GM12878 (cell line): ENCODE measurements around the gene TRIM7. TPM values are rescaled to one million over a fixed set of nuclear protein-coding genes. Genes with fewer than 3 reads are reported as not detected.
A peak's percentile ranks its signal among the peaks of the same experiment; 100 is the strongest.

Experiments used
- ATAC-seq: fragments of 200-7000 bp; cut with Tn5 transposase; 3 replicates; pipeline ENCODE4 v1.9.1; 2020; ENCODE audit warnings: mild to moderate bottlenecking, moderate library complexity
- BruUV-seq: library from RNA; stranded (reverse); fragments of 400-500 nt; replicated peaks from 2 replicates; lab custom pipeline; 2021; lab: Mats Ljungman, UMichigan
- CTCF ChIA-PET: fragments of 300-600 bp; sonication (Branson Sonifier 250); formaldehyde crosslinking; extraction: SDS; loops from one replicate; lab custom pipeline; 2021; ENCODE audit warnings: inconsistent platforms; lab: Yijun Ruan, JAX
- POLR2A ChIA-PET: fragments of 350-600 bp; formaldehyde crosslinking; extraction: SDS; loops from one replicate; lab custom pipeline; 2021; ENCODE audit warnings: inconsistent platforms; lab: Charles Lee
- RAD21 ChIA-PET: fragments of 300-600 bp; sonication (Branson Sonifier 250); formaldehyde crosslinking; loops from one replicate; lab custom pipeline; 2023; ENCODE audit warnings: antibody characterized with exemption; ENCODE audit not compliant: unreplicated experiment; lab: Charles Lee
- SMC1A ChIA-PET: fragments of 300-600 bp; sonication (Branson Sonifier 250); formaldehyde crosslinking; loops from one replicate; lab custom pipeline; 2023; ENCODE audit not compliant: unreplicated experiment, uncharacterized antibody; lab: Charles Lee
- DNase-seq: peaks from one replicate; pipeline ENCODE4 v3.0.0-alpha.2; 2011; ENCODE audit warnings: low read depth, low spot score
- FAIRE-seq: peaks from 3 replicates; lab custom pipeline; 2011; peaks lifted over from hg19 to GRCh38; lab: Jason Lieb, UNC
- H2AFZ ChIP-seq: 2 replicates; pipeline ENCODE4 v1.6.0; 2011; ENCODE audit warnings: low read depth, low read length, control low read depth; ENCODE audit not compliant: control insufficient read depth
- H3K27ac ChIP-seq: 2 replicates; pipeline ENCODE4 v1.5.1; 2011; ENCODE audit warnings: control low read depth; ENCODE audit not compliant: control insufficient read depth, insufficient read depth
- H3K27me3 ChIP-seq, 2 experiments: replicated peaks in 1 of 2; 2 replicates each; pipeline versions ENCODE4 v1.6.0 to v1.6.1; 2011; ENCODE audit warnings: low read length in 1 of 2; ENCODE audit not compliant: control insufficient read depth in 2 of 2, insufficient read depth in 2 of 2
- H3K36me3 ChIP-seq, 2 experiments: 2 replicates each; pipeline ENCODE4 v1.5.1; 2011; ENCODE audit warnings: low read length in 1 of 2; ENCODE audit not compliant: control insufficient read depth in 2 of 2, insufficient read depth in 2 of 2
- H3K4me1 ChIP-seq: 2 replicates; pipeline ENCODE4 v1.6.1; 2011; ENCODE audit warnings: mild to moderate bottlenecking, low read length, moderate library complexity, mixed read lengths; ENCODE audit not compliant: control insufficient read depth, insufficient read depth
- H3K4me2 ChIP-seq: 2 replicates; pipeline ENCODE4 v1.6.0; 2011; ENCODE audit warnings: control low read depth; ENCODE audit not compliant: control insufficient read depth, insufficient read depth
- H3K4me3 ChIP-seq: fragments of 200-600 bp; sonication (generic); 2 replicates; pipeline ENCODE4 v1.5.1; 2016
- H3K79me2 ChIP-seq: 2 replicates; pipeline ENCODE4 v1.6.0; 2011; ENCODE audit warnings: low read length; ENCODE audit not compliant: control insufficient read depth, insufficient read depth
- H3K9ac ChIP-seq: 2 replicates; pipeline ENCODE4 v1.8.0; 2011; ENCODE audit warnings: low read length, control low read depth, mixed read lengths; ENCODE audit not compliant: control insufficient read depth, insufficient read depth
- H3K9me3 ChIP-seq: replicated peaks from 3 replicates; pipeline ENCODE4 v1.5.1; 2011; ENCODE audit warnings: mild to moderate bottlenecking, low read length; ENCODE audit not compliant: control insufficient read depth, insufficient read depth
- H4K20me1 ChIP-seq: 2 replicates; pipeline ENCODE4 v1.6.0; 2011; ENCODE audit not compliant: control insufficient read depth, insufficient read depth
- ATF7 ChIP-seq: fragments of 450-650 bp; IDR thresholded peaks from 2 replicates; pipeline ENCODE4 v1.6.1; 2016; ENCODE audit warnings: low read depth, mild to moderate bottlenecking
- CBX3 ChIP-seq: fragments of 200-600 bp; sonication (generic); IDR thresholded peaks from 2 replicates; pipeline ENCODE4 v1.6.1; 2016; ENCODE audit warnings: low read depth, borderline replicate concordance
- CTCF ChIP-seq, 3 experiments: IDR thresholded peaks in 2 of 3; conservative IDR thresholded peaks in 1 of 3; 2 replicates each; pipeline ENCODE4 v1.5.1; 2011; ENCODE audit warnings: low read depth in 3 of 3, low read length in 3 of 3, mild to moderate bottlenecking in 3 of 3, control low read depth in 2 of 3, moderate library complexity in 2 of 3, inconsistent platforms in 1 of 3, mixed read lengths in 1 of 3; ENCODE audit not compliant: control insufficient read depth in 2 of 3, insufficient read depth in 1 of 3; ENCODE audit errors: extremely low read depth in 1 of 3
- JUNB ChIP-seq: IDR thresholded peaks from 2 replicates; pipeline ENCODE4 v1.6.1; 2016; ENCODE audit warnings: antibody characterized with exemption, mild to moderate bottlenecking
- RAD21 ChIP-seq: IDR thresholded peaks from 2 replicates; pipeline ENCODE4 v1.6.1; 2011; ENCODE audit warnings: mild to moderate bottlenecking, low read depth, low read length, moderate library complexity; ENCODE audit not compliant: insufficient read depth
- SMARCA5 ChIP-seq: fragments of 450-650 bp; IDR thresholded peaks from 2 replicates; pipeline ENCODE4 v1.6.1; 2017; ENCODE audit warnings: mild to moderate bottlenecking
- SMC3 ChIP-seq: IDR thresholded peaks from 2 replicates; pipeline ENCODE4 v1.6.1; 2011; ENCODE audit warnings: low read length, improper control_type of control experiment, borderline replicate concordance
- WGBS: methylation state at CpG from one replicate; pipeline ENCODE4 v1.1.6; 2016; ENCODE audit warnings: low lambda C conversion rate; ENCODE audit not compliant: insufficient replicate concordance, insufficient coverage; ENCODE audit errors: missing lambda C conversion rate; 5-methylcytosine and 5-hydroxymethylcytosine counted together
- in situ Hi-C: fragments of 300-500 bp; cut with MboI; formaldehyde crosslinking; loops from 9 replicates; pipeline ENCODE4 v1.14.3; 2018; ENCODE audit warnings: mixed read lengths
- intact Hi-C: fragments of 100-400 bp; cut with micrococcal nuclease; formaldehyde crosslinking; loops from one replicate; pipeline ENCODE4 v1.14.2; 2022; ENCODE audit not compliant: unreplicated experiment
- polyA plus RNA-seq, 11 experiments: library from polyadenylated mRNA; depleted of rRNA in 4 of 11; unstranded in 6 of 11; stranded (reverse) in 5 of 11; fragments of >200 nt; fragmentation: Nextera tagmentation in 4 of 11; fragmentation: Illumina TruSeq in 1 of 11; extraction: Ambion mirVana in 4 of 11; extraction: Trizol in 1 of 11; gene quantifications; 1 replicate in 1 of 11; 2 replicates in 10 of 11; pipeline versions ENCODE4 v1.2.1 to v1.2.3, GENCODE V29; 2011 to 2016; ENCODE audit warnings: inconsistent platforms in 2 of 11, missing spikeins in 2 of 11, low read depth in 1 of 11
- total RNA-seq, 4 experiments: library from RNA; depleted of rRNA in 3 of 4; stranded (reverse); fragments of >200 nt in 3 of 4; fragmentation: Illumina TruSeq in 1 of 4; extraction: Trizol in 1 of 4; gene quantifications; 2 replicates each; pipeline versions ENCODE4 v1.2.1 to v1.2.3, GENCODE V29; 2013 to 2021

TRIM7 gene
- total and polyA plus RNA-seq, 10 of the 15 experiments (the other 5 are each of a cell fraction or from before 2014, with no cell fraction given) = 0.02 to 1.6 (median 0.41) TPM

GRCh38 chr5:181168595-181169118 is 36.3 kb downstream of the TRIM7 start:
- ATAC-seq (no peak), FAIRE-seq (no peak), DNase-seq (no peak)
- peak overlapping the region; percentile 76 for H3K4me2 ChIP-seq
- ChIA-PET POLR2A (interaction anchor here (1.1 to 1.6 kb wide), 5 partner anchors 11 to 356 kb away, joined by 3 to 8 read pairs (median 5); no protein-coding TSS in a partner anchor), CTCF (interaction anchor here (0.6 to 4.5 kb wide), 24 partner anchors 8 to 386 kb away, joined by 3 to 37 read pairs (median 4); partner anchors contain the start of gene BTNL9), RAD21 (interaction anchor here (0.9 to 2.3 kb wide), 12 partner anchors 9 to 363 kb away, joined by 3 to 14 read pairs (median 4); partner anchors contain the start of gene ZFP62), SMC1A (interaction anchor here (0.8 to 2.6 kb wide), 18 partner anchors 8 to 402 kb away, joined by 3 to 17 read pairs (median 4); no protein-coding TSS in a partner anchor)
- no peaks in the 10 kb centered on the region for H3K36me3 ChIP-seq
- intact Hi-C loops (no loop called here), in situ Hi-C loops (no loop called here)
- peak overlapping the region; percentile 7; the same call in 1 of the 2 replicates for H3K4me3 ChIP-seq
- no TSS peak for BruUV-seq
- TF ChIP-seq SMARCA5 (no peak), ATF7 (peak; percentile 28; the same call in 1 of the 2 replicates), CBX3 (no peak)
- no peak overlapping the region for H3K27ac ChIP-seq
- WGBS = 33% methylated on average over 14 of the region's 14 CpGs
- H3K4me1 ChIP-seq = peaks cover 32% of the 10 kb centered on the region
- H4K20me1 ChIP-seq = no peaks in the 10 kb centered on the region
- H2AFZ ChIP-seq = peak overlapping the region; percentile 45
- no peaks in the 10 kb centered on the region for H3K9me3 ChIP-seq
- no peak overlapping the region for H3K9ac ChIP-seq
- no peaks in the 10 kb centered on the region for H3K27me3 ChIP-seq
- H3K79me2 ChIP-seq = no peaks in the 10 kb centered on the region

GRCh38 chr5:181167814-181168488 is 37.0 kb downstream of the TRIM7 start:
- intact Hi-C loops = no loop called here
- H3K4me3 ChIP-seq = no peak overlapping the region
- H3K9ac ChIP-seq = no peak overlapping the region
- ChIA-PET CTCF (interaction anchor here (0.8 to 4.5 kb wide), 26 partner anchors 9 to 386 kb away, joined by 3 to 37 read pairs (median 4); partner anchors contain the start of gene BTNL9), RAD21 (interaction anchor here (0.9 to 2.3 kb wide), 14 partner anchors 10 to 362 kb away, joined by 3 to 14 read pairs (median 4); partner anchors contain the start of gene ZFP62), SMC1A (interaction anchor here (0.8 to 2.6 kb wide), 17 partner anchors 9 to 401 kb away, joined by 3 to 17 read pairs (median 4); no protein-coding TSS in a partner anchor), POLR2A (interaction anchor here (1.1 to 1.6 kb wide), 5 partner anchors 11 to 355 kb away, joined by 3 to 8 read pairs (median 5); no protein-coding TSS in a partner anchor)
- DNase-seq = no peak
- no peaks in the 10 kb centered on the region for H4K20me1 ChIP-seq
- H3K4me2 ChIP-seq = peak overlapping the region; percentile 76
- no peaks in the 10 kb centered on the region for H3K27me3 ChIP-seq
- no peak overlapping the region for H2AFZ ChIP-seq
- no peak for FAIRE-seq
- peak; percentile 43 for ATAC-seq
- H3K79me2 ChIP-seq = no peaks in the 10 kb centered on the region
- in situ Hi-C loops = no loop called here
- TF ChIP-seq CTCF (IDR thresholded peaks at IDR 0.05 in 2 of 3, conservative IDR thresholded peaks at IDR 0.05 in 1 of 3; ENCODE audit: control insufficient read depth in 2 of 3, extremely low read depth in 1 of 3, insufficient read depth in 1 of 3, low read depth in 3 of 3, low read length in 3 of 3) = peak; percentile 54 to 61 (median 54)
- TF ChIP-seq JUNB = no peak
- TF ChIP-seq RAD21 = peak; percentile 26; the same call in 1 of the 2 replicates
- 0 out of 2 replicates have a peak, but pooled peaks have one; percentile 27 for TF ChIP-seq SMARCA5
- peak; percentile 39; the same call in 1 of the 2 replicates for TF ChIP-seq SMC3
- H3K27ac ChIP-seq = no peak overlapping the region
- WGBS = under 1% methylated on average over 11 of the region's 11 CpGs
- peaks cover 32% of the 10 kb centered on the region for H3K4me1 ChIP-seq
- H3K9me3 ChIP-seq = no peaks in the 10 kb centered on the region
- H3K36me3 ChIP-seq = no peaks in the 10 kb centered on the region
- no TSS peak for BruUV-seq
